HEK293 (cell line): Measurements from ENCODE around the gene GPR161.

Experiments
- CTCF ChIA-PET: fragments of 350-600 bp; formaldehyde crosslinking; extraction: SDS; loops from one replicate; lab custom pipeline; 2021; ENCODE audit warnings: antibody characterized with exemption; lab: Yijun Ruan, JAX
- POLR2A ChIA-PET: fragments of 300-600 bp; formaldehyde crosslinking; extraction: SDS; loops from one replicate; lab custom pipeline; 2020; ENCODE audit warnings: antibody characterized with exemption, inconsistent platforms; lab: Yijun Ruan, JAX
- H3K27ac ChIP-seq: fragments of 200-500 bp; sonication (Bioruptor generic); 2 replicates; pipeline ENCODE4 v1.5.1; 2014; ENCODE audit warnings: low read depth, low read length, control low read depth, inconsistent platforms; ENCODE audit errors: extremely low read depth
- H3K36me3 ChIP-seq, 2 experiments: fragments of 200-500 bp in 1 of 2; sonication (Bioruptor generic) in 1 of 2; 1 replicate in 1 of 2; 2 replicates in 1 of 2; pipeline ENCODE4 v1.5.1; 2014 to 2017; ENCODE audit warnings: inconsistent platforms in 2 of 2, low read length in 2 of 2; ENCODE audit not compliant: control insufficient read depth in 2 of 2, insufficient read depth in 1 of 2
- H3K4me1 ChIP-seq: fragments of 200-500 bp; sonication (Bioruptor generic); 2 replicates; pipeline ENCODE4 v1.5.1; 2014; ENCODE audit warnings: mild to moderate bottlenecking, low read length, inconsistent platforms; ENCODE audit not compliant: control insufficient read depth, insufficient read depth
- H3K4me3 ChIP-seq: 2 replicates; pipeline ENCODE4 v1.5.1; 2011; ENCODE audit warnings: low read depth, mild to moderate bottlenecking, control low read depth, low read length, moderate library complexity
- H3K9me3 ChIP-seq: fragments of 200-500 bp; sonication (Bioruptor generic); 2 replicates; pipeline ENCODE4 v1.5.1; 2014; ENCODE audit warnings: low read depth, low read length, inconsistent platforms; ENCODE audit not compliant: control insufficient read depth, insufficient read depth
- BCL11B ChIP-seq: fragments of 450-650 bp; formaldehyde crosslinking; IDR thresholded peaks from 2 replicates; pipeline ENCODE4 v1.5.1; 2016; ENCODE audit warnings: low read depth, missing biosample characterization, missing genetic modification characterization
- EGR2 ChIP-seq: fragments of 450-650 bp; formaldehyde crosslinking; IDR thresholded peaks from 2 replicates; pipeline ENCODE4 v1.5.1; 2016; ENCODE audit warnings: low read depth, missing biosample characterization, missing genetic modification characterization
- KLF16 ChIP-seq: fragments of 450-650 bp; formaldehyde crosslinking; IDR thresholded peaks from 2 replicates; pipeline ENCODE4 v1.5.1; 2017; ENCODE audit warnings: missing biosample characterization, missing genetic modification characterization
- PBX3 ChIP-seq: sonication (generic); formaldehyde crosslinking; IDR thresholded peaks from 2 replicates; pipeline ENCODE4 v1.8.1; 2022; ENCODE audit warnings: mild to moderate bottlenecking, moderate library complexity, missing genetic modification reagents
- PRDM1 ChIP-seq: fragments of 450-650 bp; formaldehyde crosslinking; IDR thresholded peaks from 2 replicates; pipeline ENCODE4; 2016; ENCODE audit warnings: missing biosample characterization, missing genetic modification characterization
- SCRT2 ChIP-seq: fragments of 450-650 bp; formaldehyde crosslinking; IDR thresholded peaks from 2 replicates; pipeline ENCODE4 v1.5.1; 2016; ENCODE audit warnings: missing biosample characterization, missing genetic modification characterization
- SETDB1 ChIP-seq: IDR thresholded peaks from one replicate; pipeline ENCODE4 v1.6.1; 2017; ENCODE audit warnings: mild to moderate bottlenecking, low read length, moderate library complexity, mixed read lengths; ENCODE audit not compliant: insufficient read length
- YY2 ChIP-seq: fragments of 450-650 bp; formaldehyde crosslinking; IDR thresholded peaks from 2 replicates; pipeline ENCODE4 v1.5.1; 2016; ENCODE audit warnings: missing biosample characterization, missing genetic modification characterization
- ZBTB11 ChIP-seq: fragments of 450-650 bp; formaldehyde crosslinking; conservative IDR thresholded peaks from 2 replicates; pipeline ENCODE4 v1.5.1; 2016; ENCODE audit warnings: low read depth, missing biosample characterization, missing genetic modification characterization
- ZBTB17 ChIP-seq: fragments of 450-650 bp; formaldehyde crosslinking; IDR thresholded peaks from 2 replicates; pipeline ENCODE4 v1.5.1; 2016; ENCODE audit warnings: missing biosample characterization, missing genetic modification characterization
- ZBTB44 ChIP-seq: fragments of 450-650 bp; IDR thresholded peaks from 2 replicates; pipeline ENCODE4 v1.5.1; 2018; ENCODE audit warnings: missing biosample characterization, mild to moderate bottlenecking, missing genetic modification characterization
- ZNF561 ChIP-seq: fragments of 450-650 bp; IDR thresholded peaks from 2 replicates; pipeline ENCODE4 v1.5.1; 2018; ENCODE audit warnings: missing biosample characterization, missing genetic modification characterization, borderline replicate concordance

Gene GPR161

GRCh38 chr1:168129933-168130332 is 6.8 kb downstream of the GPR161 start:
- no peaks in the 10 kb centered on the region for H3K9me3 ChIP-seq
- H3K27ac ChIP-seq = no peak overlapping the region
- no peak for TF ChIP-seq ZNF561 (tag by site-specific recombination)
- TF ChIP-seq ZBTB44 (tag by site-specific recombination) = no peak
- no peak for TF ChIP-seq KLF16 (tag by site-specific recombination)
- no peak for TF ChIP-seq ZBTB11 (tag by site-specific recombination)
- no peak for TF ChIP-seq BCL11B
- no peak for TF ChIP-seq PBX3 (CRISPR knock-in tag)
- H3K36me3 ChIP-seq = peaks cover 0 to 24% of the 10 kb centered on the region in 2 experiments; a peak in 2 of 3 replicates
- H3K4me1 ChIP-seq = peaks cover 3% of the 10 kb centered on the region
- POLR2A ChIA-PET = no interaction called here
- CTCF ChIA-PET = interaction anchor here (1.2 to 2.4 kb wide), 4 partner anchors 16 to 48 kb away, joined by 3 to 10 read pairs (median 4); no protein-coding TSS in a partner anchor
- H3K4me3 ChIP-seq = no peak overlapping the region

- Histone ChIP-seq H3K9me3 (no peaks in the 10 kb centered on the region), H3K27ac (no peak overlapping the region), H3K4me3 (no peak overlapping the region), H3K36me3 (peaks cover 0 to 26% of the 10 kb centered on the region in 2 experiments; a peak in 2 of 3 replicates), H3K4me1 (no peaks in the 10 kb centered on the region)
- ChIA-PET CTCF (no interaction called here), POLR2A (no interaction called here)
- TF ChIP-seq EGR2 (tag by site-specific recombination) (0 out of 2 replicates have a peak, but pooled peaks have one; percentile 30), SCRT2 (tag by site-specific recombination) (peak; percentile 41; the same call in 1 of the 2 replicates), ZBTB17 (no peak), SETDB1 (peak; percentile 54)
Measured at GRCh38 chr1:168127503-168127902, 9.2 kb downstream of the GPR161 start.

GRCh38 chr1:168125051-168125450 is 11.7 kb downstream of the GPR161 start:
- no peak overlapping the region for H3K4me3 ChIP-seq
- TF ChIP-seq PRDM1 (tag by site-specific recombination) (0 out of 2 replicates have a peak, but pooled peaks have one; percentile 51), YY2 (tag by site-specific recombination) (no peak)
- H3K27ac ChIP-seq = no peak overlapping the region
- peaks cover 0 to 18% of the 10 kb centered on the region in 2 experiments; a peak in 2 of 3 replicates for H3K36me3 ChIP-seq
- H3K9me3 ChIP-seq = no peaks in the 10 kb centered on the region
- ChIA-PET POLR2A (interaction anchor here (1.3 to 1.4 kb wide), 2 partner anchors 11 to 12 kb away, joined by 3 read pairs; partner anchors contain the start of gene GPR161), CTCF (interaction anchor here (0.6 to 1.0 kb wide), 4 partner anchors 9 to 158 kb away, joined by 3 to 5 read pairs (median 3); no protein-coding TSS in a partner anchor)
- H3K4me1 ChIP-seq = no peaks in the 10 kb centered on the region
